IMR-90 (cell line): ENCODE measurements around the gene PPP1R1C. TPM values are rescaled to one million over a fixed set of nuclear protein-coding genes. Genes with fewer than 3 reads are reported as not detected.

Experiments
- ATAC-seq: fragments of 200-7000 bp; cut with Tn5 transposase; 2 replicates; pipeline ENCODE4 v1.9.1; 2020; ENCODE audit warnings: low read depth, mild to moderate bottlenecking, moderate library complexity
- BruUV-seq: library from RNA; stranded (reverse); fragments of 400-500 nt; replicated peaks from 2 replicates; lab custom pipeline; 2021; lab: Mats Ljungman, UMichigan
- CTCF ChIA-PET: fragments of 300-600 bp; formaldehyde crosslinking; extraction: SDS; loops from one replicate; lab custom pipeline; 2021; ENCODE audit warnings: antibody characterized with exemption; lab: Yijun Ruan, JAX
- POLR2A ChIA-PET: fragments of 300-600 bp; sonication (Branson Sonifier 250); formaldehyde crosslinking; loops from one replicate; lab custom pipeline; 2022; ENCODE audit warnings: antibody characterized with exemption; ENCODE audit not compliant: unreplicated experiment; lab: Charles Lee
- DNase-seq: peaks from one replicate; pipeline ENCODE4 v3.0.0; 2013
- H2AFZ ChIP-seq: replicated peaks from 2 replicates; pipeline ENCODE3; 2013; ENCODE audit warnings: low read length, mild to moderate bottlenecking; ENCODE audit not compliant: poor library complexity
- H2AK5ac ChIP-seq: 2 replicates; pipeline ENCODE4 v1.6.1; 2013; ENCODE audit warnings: low read depth, low read length, inconsistent platforms
- H2AK9ac ChIP-seq: replicated peaks from 2 replicates; pipeline ENCODE3; 2013; ENCODE audit warnings: mild to moderate bottlenecking, low read depth, low read length, moderate library complexity; ENCODE audit not compliant: poor library complexity
- H2BK120ac ChIP-seq: 2 replicates; pipeline ENCODE4 v1.6.1; 2013; ENCODE audit warnings: low read depth, low read length, inconsistent platforms
- H2BK15ac ChIP-seq: 3 replicates; pipeline ENCODE4 v1.6.1; 2013; ENCODE audit warnings: low read depth, low read length, inconsistent platforms
- H2BK20ac ChIP-seq: 2 replicates; pipeline ENCODE4 v1.6.1; 2013; ENCODE audit warnings: low read depth, mild to moderate bottlenecking, inconsistent platforms, low read length, moderate library complexity
- H2BK5ac ChIP-seq: 2 replicates; pipeline ENCODE4 v1.6.1; 2013; ENCODE audit warnings: mild to moderate bottlenecking, low read depth, low read length, inconsistent platforms; ENCODE audit not compliant: poor library complexity, severe bottlenecking
- H3K14ac ChIP-seq: replicated peaks from 2 replicates; pipeline ENCODE4 v1.6.1; 2013; ENCODE audit warnings: low read depth, low read length, inconsistent platforms
- H3K18ac ChIP-seq: 2 replicates; pipeline ENCODE4 v1.6.1; 2013; ENCODE audit warnings: low read depth, low read length, control low read depth
- H3K23ac ChIP-seq: 2 replicates; pipeline ENCODE4 v1.6.1; 2013; ENCODE audit warnings: low read depth, low read length, inconsistent platforms
- H3K27ac ChIP-seq: 2 replicates; pipeline ENCODE4 v1.5.1; 2013; ENCODE audit warnings: mild to moderate bottlenecking, control low read depth, low read length; ENCODE audit not compliant: insufficient read depth
- H3K27me3 ChIP-seq: 2 replicates; pipeline ENCODE4 v1.6.1; 2013; ENCODE audit warnings: low read length; ENCODE audit not compliant: control insufficient read depth, insufficient read depth
- H3K36me3 ChIP-seq: 2 replicates; pipeline ENCODE4 v1.6.1; 2013; ENCODE audit warnings: low read length, mixed read lengths; ENCODE audit not compliant: control insufficient read depth, insufficient read depth
- H3K4ac ChIP-seq: 2 replicates; pipeline ENCODE4 v1.6.1; 2013; ENCODE audit warnings: low read depth, low read length, inconsistent platforms
- H3K4me1 ChIP-seq: 2 replicates; pipeline ENCODE4 v1.6.1; 2013; ENCODE audit warnings: low read length, mixed read lengths; ENCODE audit not compliant: control insufficient read depth, insufficient read depth
- H3K4me2 ChIP-seq: 2 replicates; pipeline ENCODE4 v1.6.1; 2013; ENCODE audit warnings: low read depth, mild to moderate bottlenecking, control low read depth, low read length, moderate library complexity
- H3K4me3 ChIP-seq: 2 replicates; pipeline ENCODE4 v1.5.1; 2013; ENCODE audit warnings: low read depth, mild to moderate bottlenecking, control low read depth, low read length, moderate library complexity; ENCODE audit not compliant: insufficient read depth
- H3K56ac ChIP-seq: 2 replicates; pipeline ENCODE4 v1.6.1; 2013; ENCODE audit warnings: low read length, inconsistent platforms; ENCODE audit not compliant: insufficient read depth; ENCODE audit errors: extremely low read depth
- H3K79me1 ChIP-seq, 2 experiments: 2 replicates each; pipeline ENCODE4 v1.6.1; 2013; ENCODE audit warnings: low read length in 2 of 2, inconsistent platforms in 1 of 2, low read depth in 1 of 2
- H3K9ac ChIP-seq: 2 replicates; pipeline ENCODE4 v1.6.1; 2013; ENCODE audit warnings: low read depth, low read length, control low read depth
- H3K9me1 ChIP-seq: 2 replicates; pipeline ENCODE4 v1.6.1; 2013; ENCODE audit warnings: low read length, inconsistent platforms; ENCODE audit not compliant: insufficient read depth
- H3K9me3 ChIP-seq: 2 replicates; pipeline ENCODE4 v1.6.1; 2013; ENCODE audit warnings: low read length; ENCODE audit not compliant: control insufficient read depth, insufficient read depth
- H4K20me1 ChIP-seq: 2 replicates; pipeline ENCODE4 v1.6.1; 2013; ENCODE audit warnings: low read length, inconsistent platforms; ENCODE audit not compliant: insufficient read depth
- H4K5ac ChIP-seq: 2 replicates; pipeline ENCODE4 v1.6.1; 2013; ENCODE audit warnings: mild to moderate bottlenecking, low read depth, low read length, control low read depth
- H4K8ac ChIP-seq, 2 experiments: 2 replicates each; pipeline ENCODE4 v1.6.1; 2013; ENCODE audit warnings: low read depth in 2 of 2, low read length in 2 of 2, control low read depth in 1 of 2, inconsistent platforms in 1 of 2
- H4K91ac ChIP-seq: 2 replicates; pipeline ENCODE4 v1.6.1; 2013; ENCODE audit warnings: low read depth, low read length, inconsistent platforms; ENCODE audit not compliant: insufficient read depth
- FOS ChIP-seq: fragments of 150-350 bp; IDR thresholded peaks from 2 replicates; pipeline ENCODE4 v1.6.1; 2016; ENCODE audit warnings: low read depth, low read length
- POLR2A ChIP-seq: IDR thresholded peaks from 2 replicates; pipeline ENCODE4 v1.6.1; 2012; ENCODE audit warnings: mild to moderate bottlenecking, low read depth, low read length
- RFX5 ChIP-seq: IDR thresholded peaks from 2 replicates; pipeline ENCODE4 v1.8.0; 2012; ENCODE audit warnings: low read depth, mild to moderate bottlenecking, low read length, moderate library complexity
- WGBS, 2 experiments: methylation state at CpG; one replicate each; pipeline versions ENCODE4 v1.1.5 to v1.1.7; 2013; ENCODE audit warnings: missing lambda C conversion rate in 2 of 2; ENCODE audit not compliant: insufficient read length in 1 of 2; ENCODE audit errors: extremely low coverage in 2 of 2; 5-methylcytosine and 5-hydroxymethylcytosine counted together
- dilution Hi-C: fragments of 300-500 bp; cut with HindIII; formaldehyde crosslinking; loops from one replicate; pipeline ENCODE4 v1.14.3; 2018; ENCODE audit warnings: low sequenced_read_pairs; ENCODE audit not compliant: unreplicated experiment
- in situ Hi-C: fragments of 300-500 bp; cut with MboI; formaldehyde crosslinking; loops from 3 replicates; pipeline ENCODE4 v1.14.3; 2019; ENCODE audit warnings: low sequenced_read_pairs, inconsistent platforms, mixed read lengths
- intact Hi-C: fragments of 100-400 bp; cut with micrococcal nuclease; formaldehyde crosslinking; loops from 2 replicates; pipeline ENCODE4 v1.10.0; 2022
- polyA plus RNA-seq, 3 experiments: library from polyadenylated mRNA; depleted of rRNA; stranded (reverse); fragments of >200 nt; gene quantifications; 2 replicates each; pipeline ENCODE4 v1.2.3, GENCODE V29; 2012; ENCODE audit warnings: low replicate concordance in 1 of 3
- total RNA-seq: library from RNA; depleted of rRNA; stranded (reverse); fragments of >200 nt; gene quantifications from 2 replicates; pipeline ENCODE4 v1.2.3, GENCODE V29; 2012

The PPP1R1C gene
- total and polyA plus RNA-seq, 2 of the 4 experiments (the other 2 are of a cell fraction) = 0.10 to 0.36 TPM

DNA sequence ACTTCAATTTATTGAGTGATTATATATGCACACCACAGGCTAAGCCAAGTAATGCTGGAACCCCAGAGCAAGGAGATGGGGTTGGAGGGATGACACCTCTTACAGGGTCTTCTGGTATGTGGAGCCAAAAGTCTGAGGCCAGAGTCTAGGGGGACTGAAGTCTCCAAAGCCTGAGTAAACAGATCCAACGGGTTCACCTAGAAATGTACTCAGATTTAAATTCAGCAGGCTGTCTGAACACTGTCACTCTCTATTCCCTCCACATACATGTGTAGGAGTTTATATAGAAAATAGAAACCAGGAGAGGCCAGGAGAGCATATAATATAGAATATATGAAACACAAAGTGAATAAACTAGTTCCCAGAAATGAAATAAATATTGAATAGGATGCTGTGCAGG, 76.1 kb downstream of the PPP1R1C start:
- no peaks in the 10 kb centered on the region for H4K20me1 ChIP-seq
- no peak overlapping the region for H3K14ac ChIP-seq
- no peak overlapping the region for H2BK15ac ChIP-seq
- H3K9me1 ChIP-seq = no peaks in the 10 kb centered on the region
- no peak overlapping the region for H3K56ac ChIP-seq
- no peak for TF ChIP-seq RFX5
- TF ChIP-seq FOS = no peak
- no peak for TF ChIP-seq POLR2A
- H3K4me3 ChIP-seq = no peak overlapping the region
- no peak overlapping the region for H2AFZ ChIP-seq
- H3K9ac ChIP-seq = no peak overlapping the region
- BruUV-seq = no TSS peak
- H4K5ac ChIP-seq = no peak overlapping the region
- no peaks in the 10 kb centered on the region for H3K27me3 ChIP-seq
- no peak overlapping the region for H2BK20ac ChIP-seq
- no peak overlapping the region for H2AK9ac ChIP-seq
- H3K9me3 ChIP-seq = no peaks in the 10 kb centered on the region
- no peak overlapping the region for H4K8ac ChIP-seq
- H3K4me1 ChIP-seq = no peaks in the 10 kb centered on the region
- H2AK5ac ChIP-seq = no peak overlapping the region
- no peak for DNase-seq
- no peak overlapping the region for H2BK5ac ChIP-seq
- dilution Hi-C loops = no loop called here
- in situ Hi-C loops = no loop called here
- no CpG with 5 or more reads among the region's 1 CpG for WGBS, 2 experiments
- no peaks in the 10 kb centered on the region for H3K36me3 ChIP-seq
- ATAC-seq = no peak
- no peak overlapping the region for H4K91ac ChIP-seq
- H3K79me1 ChIP-seq = no peaks in the 10 kb centered on the region
- H3K18ac ChIP-seq = no peak overlapping the region
- H3K4me2 ChIP-seq = no peak overlapping the region
- CTCF ChIA-PET = no interaction called here
- POLR2A ChIA-PET = no interaction called here
- no peak overlapping the region for H3K23ac ChIP-seq
- intact Hi-C loops = no loop called here
- H3K4ac ChIP-seq = no peak overlapping the region
- no peak overlapping the region for H3K27ac ChIP-seq
- no peak overlapping the region for H2BK120ac ChIP-seq
